Activated CD4-positive, alpha-beta T cell treated with anti-CD3 and anti-CD28 coated beads for 24 hours (primary cell): ENCODE measurements around the gene CLEC18C.
"Not testable (repeated sequence)": the region's sequence is repeated elsewhere in the genome, so short reads cannot be mapped to it uniquely, and the experiment has no call there.

ENCODE experiments used
- DNase-seq, 2 donors: peaks; one replicate each; pipeline ENCODE4 v3.0.0-alpha.2; 2020; ENCODE audit warnings: low read depth in 2 of 2

The CLEC18C gene

GRCh38 chr16:70206382-70206781 lies 32.8 kb downstream of the CLEC18C start:
- not testable (repeated sequence) for DNase-seq

- DNase-seq: not testable (repeated sequence)
Observed at GRCh38 chr16:70218586-70218985, 45.0 kb downstream of the CLEC18C start.

- DNase-seq: not testable (repeated sequence)
Observed at GRCh38 chr16:70222574-70222973, 49.0 kb downstream of the CLEC18C start.

GRCh38 chr16:70223216-70223615 lies 49.6 kb downstream of the CLEC18C start:
- DNase-seq: not testable (repeated sequence)

- DNase-seq: not testable (repeated sequence)
Observed at GRCh38 chr16:70223971-70224513, 50.5 kb downstream of the CLEC18C start.

GRCh38 chr16:70224645-70225044 lies 51.1 kb downstream of the CLEC18C start:
- DNase-seq: not testable (repeated sequence)

- not testable (repeated sequence) for DNase-seq
Observed at GRCh38 chr16:70225430-70225829, 51.8 kb downstream of the CLEC18C start.

GRCh38 chr16:70226024-70226423 lies 52.4 kb downstream of the CLEC18C start:
- not testable (repeated sequence) for DNase-seq

GRCh38 chr16:70231831-70232230 lies 58.2 kb downstream of the CLEC18C start:
- not testable (repeated sequence) for DNase-seq
